Stimulated activated memory B cell treated with anti-CD40 and anti-IgM and Interleukin-4, amounts not matched to agents 10 μg/mL and 1 μg/mL and 100 μg/mL, for 72 hours (primary cell): ENCODE results near the gene DPPA3.
"Not testable (repeated sequence)": the region's sequence is repeated elsewhere in the genome, so short reads cannot be mapped to it uniquely, and the experiment has no call there.

Experiments
- ATAC-seq: fragments of 150-1000 bp; cut with Tn5 transposase; 2 replicates; pipeline ENCODE4 v1.10.0; 2021
- H3K27ac Mint-ChIP-seq: one replicate; pipeline ENCODE4 v1.8.0; 2022; ENCODE audit warnings: mild to moderate bottlenecking, mixed read lengths
- H3K27me3 Mint-ChIP-seq: one replicate; pipeline ENCODE4 v1.8.0; 2022; ENCODE audit warnings: mixed read lengths
- H3K36me3 Mint-ChIP-seq: one replicate; pipeline ENCODE4 v1.8.0; 2022; ENCODE audit warnings: mixed read lengths
- H3K4me1 Mint-ChIP-seq: one replicate; pipeline ENCODE4 v1.8.0; 2022; ENCODE audit warnings: mixed read lengths
- H3K4me3 Mint-ChIP-seq: one replicate; pipeline ENCODE4 v1.8.0; 2022; ENCODE audit warnings: mild to moderate bottlenecking, moderate library complexity, mixed read lengths
- H3K9me3 Mint-ChIP-seq: one replicate; pipeline ENCODE4 v1.8.0; 2022; ENCODE audit warnings: mixed read lengths

Gene DPPA3

DNA sequence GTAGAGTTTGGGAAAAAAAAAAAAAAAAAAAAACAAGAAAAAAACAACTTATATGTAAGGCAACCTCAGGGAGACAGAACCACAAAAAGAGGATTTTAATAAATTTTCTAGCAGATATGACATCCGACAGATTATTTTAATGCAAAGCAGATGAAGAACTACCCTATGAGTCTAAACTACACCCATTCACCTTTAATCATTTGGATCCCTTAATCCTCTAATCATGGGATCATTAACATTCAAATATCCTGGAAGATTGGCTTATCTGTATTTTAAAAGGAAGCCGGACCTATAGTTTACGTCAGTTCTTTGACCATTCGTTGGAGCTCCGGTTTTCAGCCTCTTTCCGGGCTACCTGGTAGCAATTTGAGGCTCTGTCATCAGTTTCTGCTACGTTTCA lies at the start of gene DPPA3:
DPPA3 (plus strand) TSS at position 301 of the 400 bp plus-strand sequence. CDS start 138 bp downstream, outside the sequence.
- peaks cover 7% of the 10 kb centered on the region for H3K9me3 Mint-ChIP-seq
- H3K4me1 Mint-ChIP-seq = no peaks in the 10 kb centered on the region
- H3K4me3 Mint-ChIP-seq = no peak within 1 kb of the TSS
- no peaks in the 10 kb centered on the region for H3K36me3 Mint-ChIP-seq
- no peaks in the 10 kb centered on the region for H3K27me3 Mint-ChIP-seq
- no peak within 1 kb of the TSS for H3K27ac Mint-ChIP-seq
- ATAC-seq = no peak

DNA sequence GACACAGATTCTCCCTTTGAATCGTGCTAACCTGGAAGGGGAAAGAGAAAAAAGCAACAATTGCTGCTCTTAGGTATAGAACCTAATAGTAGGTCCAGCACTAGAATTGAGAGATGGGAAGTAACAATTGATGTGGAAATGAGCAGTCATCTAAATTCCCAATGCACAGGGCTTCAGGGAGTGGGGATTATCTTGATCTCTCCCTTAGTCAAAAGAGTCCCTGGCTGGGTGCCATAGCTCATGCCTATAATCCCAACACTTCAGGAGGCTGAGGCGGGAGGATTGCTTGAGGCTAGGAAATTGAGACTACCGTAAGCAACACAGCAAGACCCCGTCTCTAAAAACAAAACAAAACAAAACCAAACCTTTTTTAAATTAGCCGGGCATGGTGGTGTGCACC lies 49.5 kb upstream of the DPPA3 start:
- H3K4me3 Mint-ChIP-seq = no peak overlapping the region
- H3K27ac Mint-ChIP-seq = no peak overlapping the region
- H3K4me1 Mint-ChIP-seq = no peaks in the 10 kb centered on the region
- no peak for ATAC-seq
- H3K27me3 Mint-ChIP-seq = peaks cover 5% of the 10 kb centered on the region
- no peaks in the 10 kb centered on the region for H3K36me3 Mint-ChIP-seq
- H3K9me3 Mint-ChIP-seq = peaks cover 2% of the 10 kb centered on the region

DNA sequence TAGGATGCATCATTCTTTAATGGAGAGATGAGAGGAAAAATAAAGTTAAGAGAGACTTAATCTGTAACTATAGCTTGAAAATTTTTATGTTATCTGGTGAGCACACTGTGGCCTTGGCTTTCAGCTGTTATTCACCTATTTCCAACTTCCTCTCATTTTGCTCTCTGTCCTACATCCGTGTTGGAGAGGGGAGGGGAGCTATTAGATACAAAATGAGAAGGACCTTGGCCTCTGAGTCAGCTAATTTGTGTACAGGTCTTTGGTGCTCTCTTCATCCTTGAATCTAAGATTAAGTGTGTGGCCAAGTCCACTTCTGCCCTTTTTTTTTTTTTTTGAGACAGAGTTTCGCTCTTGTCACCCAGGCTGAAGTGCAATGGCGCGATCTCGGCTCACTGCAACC lies 44.6 kb upstream of the DPPA3 start:
- ATAC-seq = no peak
- H3K4me1 Mint-ChIP-seq = no peaks in the 10 kb centered on the region
- no peaks in the 10 kb centered on the region for H3K9me3 Mint-ChIP-seq
- H3K27me3 Mint-ChIP-seq = no peaks in the 10 kb centered on the region
- H3K27ac Mint-ChIP-seq = no peak overlapping the region
- H3K36me3 Mint-ChIP-seq = no peaks in the 10 kb centered on the region
- H3K4me3 Mint-ChIP-seq = no peak overlapping the region

DNA sequence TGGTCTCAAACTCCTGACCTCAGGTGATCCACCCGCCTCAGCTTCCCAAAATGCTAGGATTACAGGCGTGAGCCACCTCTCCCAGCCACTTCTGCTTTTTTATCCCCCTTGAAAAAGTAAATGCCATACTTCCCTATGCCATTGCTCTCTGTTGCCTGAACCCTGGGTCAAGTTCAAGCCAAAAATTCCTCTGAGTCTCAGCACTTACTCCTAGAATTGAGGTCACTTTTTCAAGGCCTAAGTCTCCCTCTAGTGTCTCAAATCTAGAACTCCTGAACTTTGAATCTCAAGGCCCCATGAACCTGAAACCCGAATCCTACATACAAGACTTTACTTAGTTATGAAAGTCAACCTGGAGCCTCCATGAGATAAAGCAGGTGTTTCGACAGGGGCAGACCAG lies 44.1 kb upstream of the DPPA3 start:
- no peak for ATAC-seq
- Mint-ChIP-seq H3K36me3 (no peaks in the 10 kb centered on the region), H3K4me3 (no peak overlapping the region), H3K9me3 (no peaks in the 10 kb centered on the region), H3K4me1 (no peaks in the 10 kb centered on the region), H3K27me3 (no peaks in the 10 kb centered on the region), H3K27ac (no peak overlapping the region)

DNA sequence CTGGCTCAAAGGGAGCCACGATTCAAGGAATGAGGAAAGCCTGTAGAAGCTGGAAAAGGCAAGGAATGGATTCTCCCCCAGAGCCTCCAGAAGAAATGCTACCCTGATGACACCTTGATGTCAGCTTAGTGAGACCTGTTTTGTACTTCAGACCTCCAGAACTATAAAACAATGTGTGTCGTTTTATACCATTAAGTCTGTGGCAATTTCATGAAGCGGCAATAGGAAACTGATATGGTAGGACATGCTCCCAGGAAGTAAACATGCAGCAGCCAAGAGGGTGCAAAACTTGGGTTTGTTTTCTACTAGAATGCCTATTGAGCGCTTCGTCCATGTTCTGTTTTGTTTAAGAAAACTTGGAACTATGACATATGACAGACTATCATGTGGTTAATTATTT lies 43.1 kb upstream of the DPPA3 start:
- H3K27me3 Mint-ChIP-seq = no peaks in the 10 kb centered on the region
- H3K4me3 Mint-ChIP-seq = no peak overlapping the region
- H3K27ac Mint-ChIP-seq = no peak overlapping the region
- no peaks in the 10 kb centered on the region for H3K9me3 Mint-ChIP-seq
- no peak for ATAC-seq
- H3K4me1 Mint-ChIP-seq = no peaks in the 10 kb centered on the region
- no peaks in the 10 kb centered on the region for H3K36me3 Mint-ChIP-seq

DNA sequence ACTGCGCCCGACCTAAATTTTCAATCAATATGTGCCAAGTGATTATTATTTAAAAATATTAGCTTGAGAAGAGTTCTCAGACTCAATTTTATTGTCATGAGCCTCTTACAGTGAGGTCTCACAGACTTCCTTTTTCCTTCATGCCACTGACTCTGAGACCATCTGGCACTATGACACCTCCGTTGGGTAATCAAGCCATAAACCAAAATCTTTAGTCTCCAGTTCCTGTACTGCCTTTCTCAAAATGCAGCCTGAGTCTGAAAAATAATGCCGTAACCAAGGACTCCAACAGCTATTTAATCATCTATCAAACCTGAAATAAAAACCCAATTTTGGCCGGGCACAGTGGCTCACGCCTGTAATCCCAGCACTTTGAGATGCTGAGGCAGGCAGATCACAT lies 35.8 kb upstream of the DPPA3 start:
- H3K36me3 Mint-ChIP-seq, H3K27ac Mint-ChIP-seq, H3K4me1 Mint-ChIP-seq, ATAC-seq, H3K4me3 Mint-ChIP-seq, H3K9me3 Mint-ChIP-seq: not testable (repeated sequence)
- peaks cover 15% of the 10 kb centered on the region for H3K27me3 Mint-ChIP-seq

DNA sequence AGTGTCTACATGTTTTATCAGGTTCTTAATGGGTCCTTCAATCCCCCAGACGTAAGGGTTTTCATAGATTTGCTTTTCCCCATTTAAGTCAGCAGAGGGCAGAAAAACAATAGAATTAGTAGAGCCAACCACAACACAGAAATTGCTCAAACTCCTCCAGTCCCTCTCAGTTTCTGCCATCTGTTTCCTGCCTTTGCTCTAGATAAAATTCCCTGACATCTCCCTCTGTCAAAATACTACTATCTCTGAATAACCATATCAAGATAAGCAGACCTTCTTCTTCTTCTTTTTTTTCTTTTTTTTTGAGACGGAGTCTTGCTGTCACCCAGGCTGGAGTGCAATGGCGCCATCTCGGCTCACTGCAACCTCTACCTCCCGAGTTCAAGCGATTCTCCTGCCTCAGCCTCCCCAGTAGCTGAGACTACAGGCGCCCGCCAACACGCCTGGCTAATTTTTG lies 33.8 kb upstream of the DPPA3 start:
- not testable (repeated sequence) for H3K36me3 Mint-ChIP-seq, H3K27ac Mint-ChIP-seq, ATAC-seq, H3K4me1 Mint-ChIP-seq, H3K9me3 Mint-ChIP-seq
- Mint-ChIP-seq H3K4me3 (peak overlapping the region; percentile 27), H3K27me3 (peaks cover 15% of the 10 kb centered on the region)

DNA sequence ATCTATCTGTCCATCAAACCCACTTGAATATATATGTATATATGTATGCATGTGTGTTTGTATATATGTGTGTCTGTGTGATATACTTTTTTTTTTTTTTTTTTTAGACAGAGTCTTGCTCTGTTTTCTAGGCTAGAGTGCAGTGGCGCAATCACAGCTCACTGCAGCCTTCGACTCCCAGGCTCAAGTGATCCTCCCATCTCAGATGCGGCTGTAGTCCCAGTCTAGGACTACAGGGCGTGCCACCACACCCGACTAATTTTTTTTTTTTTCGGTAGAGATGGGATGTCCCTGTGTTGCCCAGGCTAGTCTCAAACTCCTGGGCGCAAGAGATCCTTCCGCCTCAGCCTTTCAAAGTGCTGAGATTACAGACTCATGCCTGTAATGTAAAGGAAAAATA lies 32.5 kb upstream of the DPPA3 start:
- no peak for ATAC-seq
- Mint-ChIP-seq H3K27me3 (peaks cover 15% of the 10 kb centered on the region), H3K4me1 (peaks cover 7% of the 10 kb centered on the region), H3K4me3 (no peak overlapping the region), H3K9me3 (no peaks in the 10 kb centered on the region), H3K27ac (no peak overlapping the region), H3K36me3 (no peaks in the 10 kb centered on the region)

DNA sequence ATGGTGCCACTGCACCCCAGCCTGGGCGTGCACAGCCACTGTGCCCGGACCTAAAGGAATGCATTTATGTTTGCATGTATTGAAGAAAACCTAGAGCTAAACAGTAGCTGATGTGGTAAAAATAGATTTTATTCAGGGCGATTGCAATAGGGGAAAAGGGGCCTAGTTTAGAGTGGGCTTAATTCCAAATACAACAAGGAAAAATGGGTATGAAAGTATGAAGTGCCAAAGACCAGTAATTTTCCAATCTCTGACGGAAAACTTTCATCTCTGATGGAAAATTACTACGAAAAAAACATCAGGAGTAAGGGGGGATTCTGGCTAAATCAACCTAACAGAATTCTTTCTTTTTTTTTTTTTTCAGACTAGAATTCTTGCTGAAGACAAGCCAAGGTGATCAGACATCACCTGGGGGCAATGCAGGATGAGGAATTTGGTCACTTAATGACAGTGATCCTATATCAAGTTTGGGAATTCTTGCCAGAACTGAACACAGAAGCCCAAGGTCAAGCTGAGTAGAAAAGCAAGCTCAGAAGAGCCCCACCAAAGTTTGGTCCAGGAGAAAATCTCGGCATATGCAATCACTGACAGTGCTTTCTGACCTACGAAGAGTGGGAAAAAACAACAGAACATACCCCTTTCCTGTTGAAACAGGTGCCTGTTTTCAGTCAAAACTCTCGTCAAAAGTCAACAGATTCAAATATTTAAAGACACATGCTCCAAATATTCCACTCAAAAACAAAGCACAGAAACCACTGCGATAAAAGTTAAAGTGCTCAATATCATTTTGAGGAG lies 31.8 kb upstream of the DPPA3 start:
- H3K4me1 Mint-ChIP-seq = peaks cover 11% of the 10 kb centered on the region
- no peaks in the 10 kb centered on the region for H3K36me3 Mint-ChIP-seq
- ATAC-seq = no peak
- no peaks in the 10 kb centered on the region for H3K9me3 Mint-ChIP-seq
- peaks cover 10% of the 10 kb centered on the region for H3K27me3 Mint-ChIP-seq
- H3K4me3 Mint-ChIP-seq = no peak overlapping the region
- no peak overlapping the region for H3K27ac Mint-ChIP-seq

DNA sequence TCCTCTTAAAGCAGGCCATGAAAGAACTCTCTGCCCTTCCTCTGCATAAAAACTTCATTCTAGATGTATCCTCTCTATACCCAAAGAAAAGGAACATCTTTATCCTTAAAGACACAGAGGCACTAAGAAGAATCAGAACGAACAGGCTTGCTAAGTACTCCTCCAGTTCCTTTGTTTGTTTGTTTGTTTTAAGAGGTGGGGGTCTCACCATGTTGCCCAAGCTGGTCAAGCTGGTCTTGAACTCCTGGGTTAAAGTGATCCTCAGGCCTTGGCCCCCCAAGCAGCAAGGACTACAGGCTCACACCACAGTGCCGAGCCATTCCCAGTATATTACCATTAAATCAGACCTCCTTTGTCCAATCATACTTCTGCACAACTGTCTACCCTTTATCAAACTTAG lies 29.7 kb upstream of the DPPA3 start:
- no peaks in the 10 kb centered on the region for H3K9me3 Mint-ChIP-seq
- H3K27ac Mint-ChIP-seq = no peak overlapping the region
- ATAC-seq = no peak
- peaks cover 9% of the 10 kb centered on the region for H3K27me3 Mint-ChIP-seq
- H3K4me1 Mint-ChIP-seq = peaks cover 13% of the 10 kb centered on the region
- H3K36me3 Mint-ChIP-seq = no peaks in the 10 kb centered on the region
- H3K4me3 Mint-ChIP-seq = no peak overlapping the region

DNA sequence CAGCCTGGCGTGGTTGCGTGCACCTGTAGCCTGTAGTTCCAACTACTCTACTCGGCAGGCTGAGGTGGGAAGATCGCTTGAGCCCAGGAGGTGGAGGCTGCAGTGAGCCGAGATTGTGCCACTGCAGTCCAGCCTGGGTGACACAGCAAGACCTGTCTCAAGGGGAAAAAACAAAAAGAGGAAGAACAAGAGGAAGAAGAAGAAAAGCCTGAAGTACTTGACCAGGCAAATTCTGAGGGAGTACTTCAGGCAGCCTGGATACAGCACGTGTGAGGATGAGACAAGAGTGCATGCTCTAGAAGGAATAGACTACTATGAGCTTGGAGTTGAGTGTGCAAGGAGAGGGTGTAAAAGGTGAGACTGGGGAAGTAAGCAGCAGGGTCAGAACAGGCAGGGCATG lies 17.4 kb upstream of the DPPA3 start:
- Mint-ChIP-seq H3K36me3 (no peaks in the 10 kb centered on the region), H3K27me3 (peaks cover 21% of the 10 kb centered on the region)
- ATAC-seq = no peak

DNA sequence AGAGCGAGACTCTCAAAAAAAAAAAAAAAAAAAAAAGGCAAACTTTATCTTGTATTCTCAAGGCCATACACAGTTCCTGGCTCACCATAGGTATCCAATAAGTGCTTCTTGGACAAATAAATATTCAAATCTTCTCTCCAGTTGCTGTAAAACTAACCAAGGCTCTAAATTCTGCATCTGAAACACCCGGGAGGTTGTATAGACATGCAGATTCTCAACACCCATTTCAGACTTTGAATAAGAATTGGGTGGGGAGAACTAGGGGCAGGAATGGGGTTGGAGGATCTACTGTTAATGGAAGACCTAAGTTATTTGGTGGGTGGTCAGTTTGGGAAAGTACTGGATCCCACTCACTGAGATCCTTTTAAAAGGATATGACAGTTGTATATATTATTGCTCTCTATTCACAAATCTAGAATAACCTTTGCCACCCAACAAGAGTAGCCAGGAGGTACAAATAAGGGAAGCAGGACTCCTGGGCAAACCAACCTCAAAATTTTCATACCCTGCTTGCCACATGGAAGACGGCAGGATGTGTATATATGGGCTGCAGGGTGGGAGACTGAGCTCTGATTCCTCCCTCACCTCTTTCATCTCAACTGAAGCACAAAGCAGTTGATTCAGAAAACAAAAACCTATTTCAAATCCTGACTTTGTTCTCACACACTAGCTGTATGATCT lies 16.5 kb upstream of the DPPA3 start:
- peaks cover 8% of the 10 kb centered on the region for H3K4me1 Mint-ChIP-seq
- H3K27ac Mint-ChIP-seq = no peak overlapping the region
- ATAC-seq = no peak
- peaks cover 21% of the 10 kb centered on the region for H3K27me3 Mint-ChIP-seq
- H3K4me3 Mint-ChIP-seq = no peak overlapping the region
- no peaks in the 10 kb centered on the region for H3K9me3 Mint-ChIP-seq
- no peaks in the 10 kb centered on the region for H3K36me3 Mint-ChIP-seq

More for the DNA sequence above, 17.4 kb upstream of the DPPA3 start:
- Mint-ChIP-seq H3K9me3 (no peaks in the 10 kb centered on the region), H3K27ac (no peak overlapping the region), H3K4me3 (no peak overlapping the region), H3K4me1 (peaks cover 8% of the 10 kb centered on the region)

DNA sequence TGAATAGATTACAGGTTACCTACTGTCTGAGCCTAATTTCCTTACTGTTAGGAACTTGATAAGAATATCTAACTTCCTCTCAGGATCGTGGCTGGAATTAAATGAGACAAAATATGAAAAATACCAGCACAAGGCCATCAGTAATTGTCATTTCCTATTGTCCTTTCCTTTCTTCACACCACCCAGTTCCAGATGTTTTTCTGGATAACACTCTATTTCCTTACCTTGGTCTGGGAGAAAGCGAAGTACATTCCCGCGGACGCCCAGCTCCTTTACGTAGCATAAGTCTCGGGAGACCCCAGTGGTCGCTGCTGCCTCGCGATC lies 16.0 kb upstream of the DPPA3 start:
- Mint-ChIP-seq H3K36me3 (no peaks in the 10 kb centered on the region), H3K9me3 (no peaks in the 10 kb centered on the region), H3K27ac (no peak overlapping the region), H3K4me1 (peaks cover 8% of the 10 kb centered on the region), H3K4me3 (no peak overlapping the region), H3K27me3 (peaks cover 21% of the 10 kb centered on the region)
- ATAC-seq = no peak

DNA sequence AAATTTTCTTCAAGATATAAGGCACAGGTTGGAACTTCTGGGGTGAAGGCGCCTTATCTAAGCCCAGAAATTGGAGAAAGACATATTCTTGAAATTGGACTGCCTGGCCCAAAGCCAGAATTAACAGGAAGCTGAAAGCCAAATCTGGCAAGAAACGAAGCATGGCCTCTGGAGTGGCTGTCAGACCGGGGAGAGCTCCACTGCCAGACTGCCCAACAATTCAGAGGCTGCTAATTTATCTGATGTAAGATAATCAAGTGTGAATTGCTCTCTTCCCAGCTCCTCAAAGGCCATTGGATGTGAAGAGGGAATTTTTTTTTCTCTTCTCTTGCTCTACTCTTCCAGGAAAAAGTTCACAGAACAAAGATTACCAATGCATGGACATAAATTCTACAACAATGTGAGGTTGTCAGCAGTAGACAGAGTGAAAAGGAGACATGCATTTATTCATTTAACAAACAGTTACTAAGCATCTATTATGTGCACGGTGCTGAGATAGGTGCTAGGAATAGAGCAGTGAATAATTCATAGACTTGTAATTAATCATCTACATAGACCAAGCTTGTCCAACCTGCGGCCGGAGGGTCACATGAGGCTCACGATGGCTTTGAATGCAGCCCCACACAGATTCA lies 15.6 kb upstream of the DPPA3 start, which contains the start of gene GDF3:
GDF3 (minus strand) TSS at position 210 of the 632 bp plus-strand sequence; CDS start at position 163, 47 bp downstream.
- H3K27me3 Mint-ChIP-seq = peaks cover 21% of the 10 kb centered on the region
- H3K9me3 Mint-ChIP-seq = no peaks in the 10 kb centered on the region
- peaks cover 8% of the 10 kb centered on the region for H3K4me1 Mint-ChIP-seq
- H3K4me3 Mint-ChIP-seq = no peak within 1 kb of the TSS
- no peaks in the 10 kb centered on the region for H3K36me3 Mint-ChIP-seq
- ATAC-seq = no peak
- H3K27ac Mint-ChIP-seq = no peak within 1 kb of the TSS

DNA sequence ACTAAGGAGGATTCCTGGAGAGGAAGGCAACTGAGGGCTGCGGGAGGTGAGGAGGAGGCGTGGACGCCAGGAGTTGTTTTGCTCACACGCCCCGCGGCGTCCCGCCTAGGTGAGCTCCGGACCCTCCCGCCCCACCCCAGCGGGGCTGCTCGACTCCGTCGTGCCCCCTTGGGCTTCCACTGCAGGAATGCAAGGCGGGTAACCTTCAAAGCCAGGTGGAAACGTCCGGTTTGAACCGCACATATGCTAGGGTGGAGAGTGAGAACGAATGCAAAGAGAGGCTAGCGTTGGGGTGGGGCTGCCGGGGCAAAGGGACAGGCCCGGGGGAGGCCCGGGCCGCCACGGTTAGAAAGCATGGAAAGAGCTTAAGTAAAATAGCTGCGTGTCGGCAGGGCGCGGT lies 5.4 kb upstream of the DPPA3 start:
- H3K36me3 Mint-ChIP-seq = no peaks in the 10 kb centered on the region
- H3K9me3 Mint-ChIP-seq = peaks cover 9% of the 10 kb centered on the region
- no peak overlapping the region for H3K4me3 Mint-ChIP-seq
- H3K4me1 Mint-ChIP-seq = no peaks in the 10 kb centered on the region
- no peak for ATAC-seq
- H3K27ac Mint-ChIP-seq = no peak overlapping the region
- H3K27me3 Mint-ChIP-seq = no peaks in the 10 kb centered on the region
